Small intestine (tissue), 7 donors: ENCODE results near the gene MRC2. TPM values are rescaled to one million over a fixed set of nuclear protein-coding genes. Genes with fewer than 3 reads are reported as not detected.
"Not testable (repeated sequence)": the region's sequence is repeated elsewhere in the genome, so short reads cannot be mapped to it uniquely, and the experiment has no call there.

ENCODE experiments used
- DNase-seq, 2 donors: peaks; one replicate each; pipeline versions ENCODE4 v3.0.0 to v3.0.0-alpha.2; 2013
- FAIRE-seq: peaks from 2 replicates; lab custom pipeline; 2012; peaks lifted over from hg19 to GRCh38; lab: Jason Lieb, UNC
- H3K27ac ChIP-seq, 3 donors: one replicate each; pipeline ENCODE4 v1.5.1; 2013; ENCODE audit warnings: low read length in 2 of 3, mild to moderate bottlenecking in 2 of 3, control low read depth in 1 of 3, inconsistent platforms in 1 of 3, low read depth in 1 of 3, moderate library complexity in 1 of 3
- H3K27me3 ChIP-seq, 3 donors: one replicate each; pipeline ENCODE4 v1.6.1; 2013; ENCODE audit warnings: low read length in 3 of 3, inconsistent platforms in 1 of 3; ENCODE audit not compliant: control insufficient read depth in 3 of 3, insufficient read depth in 3 of 3
- H3K36me3 ChIP-seq, 3 donors: one replicate each; pipeline ENCODE4 v1.6.1; 2013; ENCODE audit warnings: low read length in 3 of 3, inconsistent platforms in 1 of 3, low read depth in 1 of 3, mild to moderate bottlenecking in 1 of 3, moderate library complexity in 1 of 3; ENCODE audit not compliant: control insufficient read depth in 3 of 3, insufficient read depth in 2 of 3
- H3K4me1 ChIP-seq, 3 donors: one replicate each; pipeline ENCODE4 v1.6.1; 2013; ENCODE audit warnings: low read length in 2 of 3, inconsistent platforms in 1 of 3, low read depth in 1 of 3, mild to moderate bottlenecking in 1 of 3, moderate library complexity in 1 of 3; ENCODE audit not compliant: control insufficient read depth in 3 of 3, insufficient read depth in 2 of 3
- H3K4me3 ChIP-seq, 3 donors: one replicate each; pipeline ENCODE4 v1.5.1; 2013; ENCODE audit warnings: low read length in 3 of 3, control low read depth in 1 of 3, inconsistent platforms in 1 of 3, low read depth in 1 of 3, mild to moderate bottlenecking in 1 of 3, moderate library complexity in 1 of 3
- H3K9me3 ChIP-seq, 2 donors: one replicate each; pipeline ENCODE4 v1.6.1; 2013; ENCODE audit warnings: low read depth in 1 of 2, low read length in 1 of 2; ENCODE audit not compliant: control insufficient read depth in 2 of 2, insufficient read depth in 1 of 2
- WGBS, 3 donors: extraction: QIAGEN DNeasy Blood & Tissue Kit; methylation state at CpG; one replicate each; pipeline ENCODE4 v1.1.7; 2013; 5-methylcytosine and 5-hydroxymethylcytosine counted together
- polyA plus RNA-seq, 4 donors: library from polyadenylated mRNA; stranded (reverse) in 3 of 4; unstranded in 1 of 4; fragments of 200-250 nt in 3 of 4; fragments of 120-200 nt in 1 of 4; gene quantifications; one replicate each; pipeline versions ENCODE4 v1.2.1 to v1.2.3, GENCODE V29; 2013
- donor health status: healthy with polysubstance abuse.
- donor health status: control.
- donor health status: control.
- donor health status: Bipolar disorder and iron deficiency.
- donor health status: healthy.

The MRC2 gene
- polyA plus RNA-seq, 4 donors, result 0.67 to 11.6 (median 4.5) TPM

- not testable (repeated sequence) for DNase-seq, H3K27me3 ChIP-seq, FAIRE-seq, H3K9me3 ChIP-seq, H3K4me3 ChIP-seq, H3K4me1 ChIP-seq, H3K27ac ChIP-seq
- WGBS, 3 donors, result 97 to 99% (median 98%) methylated on average over 6 of the region's 6 CpGs
- peaks cover 18 to 33% (median 32%) of the 10 kb centered on the region in 3 donors for H3K36me3 ChIP-seq
Measured at GRCh38 chr17:62603783-62604182, 23.7 kb upstream of the MRC2 start.

DNA sequence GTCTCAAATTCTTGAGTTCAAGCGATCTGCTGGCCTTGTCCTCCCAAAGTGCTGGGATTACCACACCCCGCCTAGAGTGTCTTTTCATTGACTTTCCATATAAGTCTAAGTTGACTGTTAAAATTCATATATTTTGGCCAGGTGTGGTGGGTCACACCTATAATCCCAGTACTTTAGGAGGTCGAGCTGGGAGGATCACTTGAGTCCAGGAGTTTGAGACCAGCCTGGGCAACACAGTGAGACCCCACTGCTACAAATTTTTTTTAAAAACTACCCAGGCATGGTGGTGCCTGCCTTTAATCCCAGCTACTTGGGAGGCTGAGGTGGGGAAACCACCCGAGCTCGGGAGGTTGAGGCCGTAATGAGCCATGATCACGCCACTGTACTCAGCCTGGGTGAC, 21.9 kb upstream of the MRC2 start:
- DNase-seq (no peak), FAIRE-seq (no peak)
- no peaks in the 10 kb centered on the region for H3K4me1 ChIP-seq
- no peak overlapping the region for H3K27ac ChIP-seq
- H3K4me3 ChIP-seq, result no peak overlapping the region
- H3K9me3 ChIP-seq, result no peaks in the 10 kb centered on the region
- H3K36me3 ChIP-seq, result peaks cover 20 to 35% (median 25%) of the 10 kb centered on the region in 3 donors
- no peaks in the 10 kb centered on the region for H3K27me3 ChIP-seq
- 96 to 98% (median 98%) methylated on average over 7 of the region's 7 CpGs for WGBS, 3 donors

GRCh38 chr17:62611292-62611691, 16.2 kb upstream of the MRC2 start:
- H3K4me3 ChIP-seq, result no peak overlapping the region
- H3K4me1 ChIP-seq, result no peaks in the 10 kb centered on the region
- peaks cover 5 to 49% (median 19%) of the 10 kb centered on the region in 3 donors for H3K36me3 ChIP-seq
- no peaks in the 10 kb centered on the region for H3K27me3 ChIP-seq
- FAIRE-seq (no peak), DNase-seq (no peak)
- WGBS, 3 donors, result 79 to 90% (median 80%) methylated on average over 5 of the region's 5 CpGs
- H3K9me3 ChIP-seq, result no peaks in the 10 kb centered on the region
- H3K27ac ChIP-seq, result no peak overlapping the region

- 71 to 84% (median 81%) methylated on average over 8 of the region's 8 CpGs for WGBS, 3 donors
- Histone ChIP-seq H3K9me3 (no peaks in the 10 kb centered on the region), H3K36me3 (peaks cover 4 to 51% (median 16%) of the 10 kb centered on the region in 3 donors)
Measured at GRCh38 chr17:62611728-62612127, 15.7 kb upstream of the MRC2 start.

GRCh38 chr17:62612289-62612688, 15.2 kb upstream of the MRC2 start:
- not testable (repeated sequence) for H3K27me3 ChIP-seq, H3K4me1 ChIP-seq, H3K27ac ChIP-seq, H3K4me3 ChIP-seq, DNase-seq, FAIRE-seq, H3K9me3 ChIP-seq
- whole genome bisulfite sequencing, 3 donors, result 84 to 98% (median 87%) methylated on average over 9 to 12 of the region's 12 CpGs
- H3K36me3 ChIP-seq, result peaks cover 4 to 51% (median 16%) of the 10 kb centered on the region in 3 donors

More at GRCh38 chr17:62611728-62612127, 15.7 kb upstream of the MRC2 start:
- H3K4me3 ChIP-seq, result no peak overlapping the region
- no peaks in the 10 kb centered on the region for H3K27me3 ChIP-seq
- no peak for FAIRE-seq
- H3K27ac ChIP-seq, result no peak overlapping the region
- no peak for DNase-seq
- no peaks in the 10 kb centered on the region for H3K4me1 ChIP-seq

- 92 to 99% (median 97%) methylated on average over 4 of the region's 4 CpGs for WGBS, 3 donors
- not testable (repeated sequence) for H3K4me1 ChIP-seq, H3K27ac ChIP-seq, H3K9me3 ChIP-seq, FAIRE-seq, H3K27me3 ChIP-seq, H3K4me3 ChIP-seq, DNase-seq
- peaks cover 4 to 52% (median 9%) of the 10 kb centered on the region in 3 donors for H3K36me3 ChIP-seq
Measured at GRCh38 chr17:62613095-62613494, 14.4 kb upstream of the MRC2 start.

DNA sequence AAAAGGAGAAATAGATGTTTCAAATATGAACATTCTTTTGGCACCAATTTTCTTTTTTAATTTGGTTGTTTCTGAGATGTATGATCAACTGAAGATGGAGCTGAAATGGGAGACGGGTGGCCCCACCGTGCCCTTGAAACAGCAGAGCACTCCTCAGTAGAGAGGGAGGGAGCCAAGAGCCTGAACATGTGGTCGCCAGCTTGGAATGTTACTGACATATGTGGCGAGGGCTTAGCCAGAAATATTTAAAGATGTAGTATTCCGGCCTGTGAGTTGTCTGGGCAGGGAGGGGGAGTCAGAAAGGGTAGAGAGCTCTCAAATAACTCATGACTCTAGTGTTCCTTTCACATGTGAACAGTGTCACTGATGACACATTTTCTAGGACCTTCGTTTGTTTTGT, 13.3 kb upstream of the MRC2 start:
- Histone ChIP-seq H3K4me1 (no peaks in the 10 kb centered on the region), H3K27me3 (no peaks in the 10 kb centered on the region), H3K4me3 (no peak overlapping the region), H3K9me3 (no peaks in the 10 kb centered on the region), H3K27ac (no peak overlapping the region), H3K36me3 (peaks cover 2 to 58% (median 6%) of the 10 kb centered on the region in 3 donors)
- DNase-seq, result no peak
- FAIRE-seq, result no peak
- 72 to 90% (median 84%) methylated on average over 6 of the region's 6 CpGs for WGBS, 3 donors

GRCh38 chr17:62615503-62615902, 12.0 kb upstream of the MRC2 start:
- no peak overlapping the region for H3K27ac ChIP-seq
- WGBS, 3 donors, result 93 to 98% (median 97%) methylated on average over 4 of the region's 4 CpGs
- peaks cover 0 to 57% (median 4%) of the 10 kb centered on the region in 3 donors for H3K36me3 ChIP-seq
- H3K9me3 ChIP-seq, result no peaks in the 10 kb centered on the region
- H3K4me1 ChIP-seq, result no peaks in the 10 kb centered on the region
- H3K27me3 ChIP-seq, result no peaks in the 10 kb centered on the region
- DNase-seq (no peak), FAIRE-seq (no peak)
- no peak overlapping the region for H3K4me3 ChIP-seq
